Measurements from ENCODE around the gene INSYN2A. TPM values are rescaled to one million over a fixed set of nuclear protein-coding genes. Genes with fewer than 3 reads are reported as not detected.

The INSYN2A gene
- total and polyA plus RNA-seq, 2 of the 13 experiments (the other 11 are each of a cell fraction or from before 2014, with no cell fraction given) = not detected

DNA sequence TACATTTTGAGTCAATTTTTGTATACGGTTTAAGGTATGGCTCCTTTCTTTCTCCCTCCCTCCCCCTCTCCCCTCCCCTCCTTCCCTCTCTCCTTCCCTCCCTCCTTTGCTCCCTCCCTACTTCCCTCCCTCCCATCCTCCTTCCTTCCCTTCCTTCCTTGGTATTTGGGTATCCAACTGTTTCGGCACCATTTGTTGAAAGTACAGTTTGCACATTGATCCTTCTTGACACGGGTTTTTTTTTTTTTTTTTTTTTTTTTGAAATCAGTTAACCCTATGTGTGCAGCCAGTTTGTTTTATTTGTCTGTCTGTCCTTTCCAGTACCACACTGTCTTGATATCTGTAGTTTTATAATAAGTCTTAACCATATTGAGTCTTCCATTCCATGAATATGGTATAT, 39.9 kb upstream of the INSYN2A start:
- intact Hi-C loops (cut with micrococcal nuclease; ENCODE audit: unreplicated experiment) = no loop called here
- TF ChIP-seq PCBP2 (optimal IDR thresholded peaks at IDR 0.05; ENCODE audit: low read depth, low read length, poor library complexity, severe bottlenecking) (peak; percentile 70), HNRNPK (IDR thresholded peaks at IDR 0.05; ENCODE audit: low read depth, low read length, poor library complexity, severe bottlenecking) (peak; percentile 80), CEBPB (IDR thresholded peaks at IDR 0.05; ENCODE audit: borderline replicate concordance, low read depth, low read length) (no peak)
- no peaks in the 10 kb centered on the region for H3K79me2 ChIP-seq (ENCODE audit: insufficient read depth, low read length)

DNA sequence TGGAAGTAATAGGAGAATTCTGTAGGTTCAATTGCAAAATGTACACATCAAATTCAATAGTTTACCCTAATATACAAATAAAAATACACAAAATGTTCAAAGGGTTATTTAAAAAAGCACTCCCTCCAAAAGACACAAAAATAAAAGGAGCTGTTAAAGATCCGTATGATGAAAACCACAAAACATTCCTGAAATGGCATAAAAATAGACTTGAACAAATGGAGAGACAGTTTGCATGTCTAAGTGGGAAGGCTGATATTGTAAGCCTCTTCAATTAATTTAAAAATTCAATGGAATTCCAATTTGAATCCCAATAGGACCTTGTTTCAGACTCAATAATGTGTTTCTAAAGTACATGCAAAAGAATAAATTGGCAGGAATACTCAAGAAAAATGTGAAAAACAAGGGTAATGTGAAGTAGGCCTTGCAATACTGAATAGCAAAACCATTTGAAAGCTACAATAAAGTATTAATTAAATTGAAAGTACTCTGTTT, 38.0 kb upstream of the INSYN2A start:
- Histone ChIP-seq H3K9ac (ENCODE audit: insufficient read depth, low read depth, low read length) (no peak overlapping the region), H3K79me2 (ENCODE audit: insufficient read depth, low read length) (no peaks in the 10 kb centered on the region), H3K9me3 (ENCODE audit: low read length) (no peaks in the 10 kb centered on the region), H2AFZ (ENCODE audit: low read length) (no peak overlapping the region), H3K4me1 (ENCODE audit: insufficient read depth, low read length) (no peaks in the 10 kb centered on the region), H3K4me2 (ENCODE audit: low read depth, low read length) (no peak overlapping the region), H3K36me3 (replicated peaks in 1 of 2; ENCODE audit: control insufficient read depth in 1 of 2, insufficient read depth in 2 of 2, low read length in 2 of 2) (no peaks in the 10 kb centered on the region), H3K27me3 (ENCODE audit: control insufficient read depth in 1 of 2, insufficient read depth in 2 of 2, low read length in 2 of 2) (no peaks in the 10 kb centered on the region), H3K4me3 (replicated peaks in 1 of 3; ENCODE audit: insufficient read depth in 1 of 3, low read depth in 2 of 3, low read length in 3 of 3) (no peak overlapping the region), H4K20me1 (ENCODE audit: insufficient read depth, low read length) (no peaks in the 10 kb centered on the region), H3K27ac (ENCODE audit: extremely low read length, insufficient read depth, low read length) (no peak overlapping the region)
- no peak for FAIRE-seq
- in situ Hi-C loops (cut with HindIII; ENCODE audit: extremely low pct_ligation_motif_present, low pct_unique_long_range_greater_than_20kb) = loop anchor here (25.0 kb wide), 1 partner anchor 628 kb away; no protein-coding TSS in a partner anchor
- ChIA-PET POLR2A (no interaction called here), CTCF (ENCODE audit: low intra/inter-chr PET ratio, low total read pairs) (no interaction called here)
- intact Hi-C loops (cut with micrococcal nuclease; ENCODE audit: unreplicated experiment) = no loop called here
- 97% methylated on average over 1 of the region's 1 CpG for WGBS (ENCODE audit: low lambda C conversion rate)
- no peak for ATAC-seq
- no TSS peak for BruUV-seq (replicated peaks)
- DNase-seq (ENCODE audit: low spot score) = no peak
- TF ChIP-seq HOXA3 (CRISPR knock-in tag; IDR thresholded peaks at IDR 0.05) (no peak), SNRNP70 (IDR thresholded peaks at IDR 0.05; ENCODE audit: low read depth, low read length) (no peak), ETV6 (CRISPR knock-in tag; conservative IDR thresholded peaks at IDR 0.05) (no peak), CBFB (CRISPR knock-in tag; IDR thresholded peaks at IDR 0.05) (no peak), CBX2 (IDR thresholded peaks at IDR 0.05; ENCODE audit: low read depth, low read length) (no peak), CBX2 (CRISPR knock-in tag; IDR thresholded peaks at IDR 0.05; ENCODE audit: low read depth) (no peak)
- TF ChIP-seq, protein P1, sequence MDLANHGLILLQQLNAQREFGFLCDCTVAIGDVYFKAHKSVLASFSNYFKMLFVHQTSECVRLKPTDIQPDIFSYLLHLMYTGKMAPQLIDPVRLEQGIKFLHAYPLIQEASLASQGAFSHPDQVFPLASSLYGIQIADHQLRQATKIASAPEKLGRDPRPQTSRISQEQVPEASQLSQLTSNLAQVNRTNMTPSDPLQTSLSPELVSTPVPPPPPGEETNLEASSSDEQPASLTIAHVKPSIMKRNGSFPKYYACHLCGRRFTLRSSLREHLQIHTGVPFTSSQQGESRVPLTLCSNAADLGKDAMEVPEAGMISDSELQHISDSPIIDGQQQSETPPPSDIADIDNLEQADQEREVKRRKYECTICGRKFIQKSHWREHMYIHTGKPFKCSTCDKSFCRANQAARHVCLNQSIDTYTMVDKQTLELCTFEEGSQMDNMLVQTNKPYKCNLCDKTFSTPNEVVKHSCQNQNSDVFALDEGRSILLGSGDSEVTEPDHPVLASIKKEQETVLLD (CRISPR knock-in tag; IDR thresholded peaks at IDR 0.05; ENCODE audit: low read depth) = no peak
- TF ChIP-seq, protein P2, sequence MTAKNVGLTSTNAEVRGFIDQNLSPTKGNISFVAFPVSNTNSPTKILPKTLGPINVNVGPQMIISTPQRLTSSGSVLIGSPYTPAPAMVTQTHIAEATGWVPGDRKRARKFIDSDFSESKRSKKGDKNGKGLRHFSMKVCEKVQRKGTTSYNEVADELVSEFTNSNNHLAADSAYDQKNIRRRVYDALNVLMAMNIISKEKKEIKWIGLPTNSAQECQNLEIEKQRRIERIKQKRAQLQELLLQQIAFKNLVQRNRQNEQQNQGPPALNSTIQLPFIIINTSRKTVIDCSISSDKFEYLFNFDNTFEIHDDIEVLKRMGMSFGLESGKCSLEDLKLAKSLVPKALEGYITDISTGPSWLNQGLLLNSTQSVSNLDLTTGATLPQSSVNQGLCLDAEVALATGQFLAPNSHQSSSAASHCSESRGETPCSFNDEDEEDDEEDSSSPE (CRISPR knock-in tag; IDR thresholded peaks at IDR 0.05) = no peak
- TF ChIP-seq, protein P3, sequence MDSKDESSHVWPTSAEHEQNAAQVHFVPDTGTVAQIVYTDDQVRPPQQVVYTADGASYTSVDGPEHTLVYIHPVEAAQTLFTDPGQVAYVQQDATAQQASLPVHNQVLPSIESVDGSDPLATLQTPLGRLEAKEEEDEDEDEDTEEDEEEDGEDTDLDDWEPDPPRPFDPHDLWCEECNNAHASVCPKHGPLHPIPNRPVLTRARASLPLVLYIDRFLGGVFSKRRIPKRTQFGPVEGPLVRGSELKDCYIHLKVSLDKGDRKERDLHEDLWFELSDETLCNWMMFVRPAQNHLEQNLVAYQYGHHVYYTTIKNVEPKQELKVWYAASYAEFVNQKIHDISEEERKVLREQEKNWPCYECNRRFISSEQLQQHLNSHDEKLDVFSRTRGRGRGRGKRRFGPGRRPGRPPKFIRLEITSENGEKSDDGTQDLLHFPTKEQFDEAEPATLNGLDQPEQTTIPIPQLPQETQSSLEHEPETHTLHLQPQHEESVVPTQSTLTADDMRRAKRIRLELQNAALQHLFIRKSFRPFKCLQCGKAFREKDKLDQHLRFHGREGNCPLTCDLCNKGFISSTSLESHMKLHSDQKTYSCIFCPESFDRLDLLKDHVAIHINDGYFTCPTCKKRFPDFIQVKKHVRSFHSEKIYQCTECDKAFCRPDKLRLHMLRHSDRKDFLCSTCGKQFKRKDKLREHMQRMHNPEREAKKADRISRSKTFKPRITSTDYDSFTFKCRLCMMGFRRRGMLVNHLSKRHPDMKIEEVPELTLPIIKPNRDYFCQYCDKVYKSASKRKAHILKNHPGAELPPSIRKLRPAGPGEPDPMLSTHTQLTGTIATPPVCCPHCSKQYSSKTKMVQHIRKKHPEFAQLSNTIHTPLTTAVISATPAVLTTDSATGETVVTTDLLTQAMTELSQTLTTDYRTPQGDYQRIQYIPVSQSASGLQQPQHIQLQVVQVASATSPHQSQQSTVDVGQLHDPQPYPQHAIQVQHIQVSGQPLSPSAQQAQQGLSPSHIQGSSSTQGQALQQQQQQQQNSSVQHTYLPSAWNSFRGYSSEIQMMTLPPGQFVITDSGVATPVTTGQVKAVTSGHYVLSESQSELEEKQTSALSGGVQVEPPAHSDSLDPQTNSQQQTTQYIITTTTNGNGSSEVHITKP (CRISPR knock-in tag; IDR thresholded peaks at IDR 0.05; ENCODE audit: low read depth) = no peak

More for the DNA sequence above, 39.9 kb upstream of the INSYN2A start:
- H3K4me2 ChIP-seq (ENCODE audit: low read depth, low read length) = no peak overlapping the region
- H3K27ac ChIP-seq (ENCODE audit: extremely low read length, insufficient read depth, low read length) = no peak overlapping the region
- no peak overlapping the region for H2AFZ ChIP-seq (ENCODE audit: low read length)
- BruUV-seq (replicated peaks) = no TSS peak
- CTCF ChIA-PET (ENCODE audit: low intra/inter-chr PET ratio, low total read pairs) = no interaction called here
- H3K4me1 ChIP-seq (ENCODE audit: insufficient read depth, low read length) = no peaks in the 10 kb centered on the region
- H3K27me3 ChIP-seq (ENCODE audit: control insufficient read depth in 1 of 2, insufficient read depth in 2 of 2, low read length in 2 of 2) = no peaks in the 10 kb centered on the region
- no peaks in the 10 kb centered on the region for H3K9me3 ChIP-seq (ENCODE audit: low read length)
- no peaks in the 10 kb centered on the region for H4K20me1 ChIP-seq (ENCODE audit: insufficient read depth, low read length)
- H3K4me3 ChIP-seq (replicated peaks in 1 of 3; ENCODE audit: insufficient read depth in 1 of 3, low read depth in 2 of 3, low read length in 3 of 3) = no peak overlapping the region
- ATAC-seq (no peak), DNase-seq (ENCODE audit: low spot score) (no peak), FAIRE-seq (no peak)
- POLR2A ChIA-PET = no interaction called here
- H3K9ac ChIP-seq (ENCODE audit: insufficient read depth, low read depth, low read length) = no peak overlapping the region
- in situ Hi-C loops (cut with HindIII; ENCODE audit: extremely low pct_ligation_motif_present, low pct_unique_long_range_greater_than_20kb) = loop anchor here (25.0 kb wide), 1 partner anchor 626 kb away; no protein-coding TSS in a partner anchor
- 71% methylated on average over 3 of the region's 3 CpGs for WGBS (ENCODE audit: low lambda C conversion rate)
- H3K36me3 ChIP-seq (replicated peaks in 1 of 2; ENCODE audit: control insufficient read depth in 1 of 2, insufficient read depth in 2 of 2, low read length in 2 of 2) = no peaks in the 10 kb centered on the region

Data from HepG2 (cell line).